ENCODE measurements around the gene ATP4B.
A peak's percentile ranks its signal among the peaks of the same experiment; 100 is the strongest.

The ATP4B gene

GRCh38 chr13:113616991-113617749, 40.8 kb downstream of the ATP4B start:
- DNase-seq (ENCODE audit: low read depth in 1 of 2, low spot score in 1 of 2) = peak; percentile 35 to 82
- TF ChIP-seq CTCF (IDR thresholded peaks at IDR 0.05; ENCODE audit: insufficient read depth, low read length) (no peak), REST (IDR thresholded peaks at IDR 0.05; ENCODE audit: insufficient replicate concordance, low read depth) (no peak), GABPA (IDR thresholded peaks at IDR 0.05; ENCODE audit: low read depth) (no peak), SPI1 (IDR thresholded peaks at IDR 0.05; ENCODE audit: borderline replicate concordance, low read depth) (no peak), POLR2AphosphoS5 (IDR thresholded peaks at IDR 0.05; ENCODE audit: low read depth) (no peak)
- Histone ChIP-seq H3K27me3 (ENCODE audit: insufficient read depth, poor library complexity, severe bottlenecking) (no peaks in the 10 kb centered on the region), H3K27ac (replicated peaks) (peak overlapping the region; percentile 85), H3K4me3 (replicated peaks; ENCODE audit: insufficient read depth, low read length) (no peak overlapping the region)

- Histone ChIP-seq H3K27ac (replicated peaks) (peak overlapping the region; percentile 85), H3K4me3 (replicated peaks; ENCODE audit: insufficient read depth, low read length) (no peak overlapping the region), H3K27me3 (ENCODE audit: insufficient read depth, poor library complexity, severe bottlenecking) (no peaks in the 10 kb centered on the region)
- DNase-seq (ENCODE audit: low read depth in 1 of 2, low spot score in 1 of 2) = peak; percentile 74 to 91
- TF ChIP-seq GABPA (IDR thresholded peaks at IDR 0.05; ENCODE audit: low read depth) = no peak
- peak; percentile 33; the same call in 1 of the 2 replicates for TF ChIP-seq POLR2AphosphoS5 (IDR thresholded peaks at IDR 0.05; ENCODE audit: low read depth)
- no peak for TF ChIP-seq SPI1 (IDR thresholded peaks at IDR 0.05; ENCODE audit: borderline replicate concordance, low read depth)
- TF ChIP-seq CTCF (IDR thresholded peaks at IDR 0.05; ENCODE audit: insufficient read depth, low read length) = no peak
- TF ChIP-seq REST (IDR thresholded peaks at IDR 0.05; ENCODE audit: insufficient replicate concordance, low read depth) = no peak
Measured at GRCh38 chr13:113616281-113616906, 41.6 kb downstream of the ATP4B start.

- no peak for TF ChIP-seq REST (IDR thresholded peaks at IDR 0.05; ENCODE audit: insufficient replicate concordance, low read depth)
- no peak for TF ChIP-seq SPI1 (IDR thresholded peaks at IDR 0.05; ENCODE audit: borderline replicate concordance, low read depth)
- TF ChIP-seq POLR2AphosphoS5 (IDR thresholded peaks at IDR 0.05; ENCODE audit: low read depth) = no peak
- no peak for TF ChIP-seq CTCF (IDR thresholded peaks at IDR 0.05; ENCODE audit: insufficient read depth, low read length)
- no peak for TF ChIP-seq GABPA (IDR thresholded peaks at IDR 0.05; ENCODE audit: low read depth)
- no peak overlapping the region for H3K4me3 ChIP-seq (replicated peaks; ENCODE audit: insufficient read depth, low read length)
- H3K27me3 ChIP-seq (ENCODE audit: insufficient read depth, poor library complexity, severe bottlenecking) = no peaks in the 10 kb centered on the region
- no peak overlapping the region for H3K27ac ChIP-seq (replicated peaks)
- DNase-seq (ENCODE audit: low read depth in 1 of 2, low spot score in 1 of 2) = no peak
Measured at GRCh38 chr13:113613789-113614379, 44.1 kb downstream of the ATP4B start.

Measured in HL-60 (cell line).